ENCODE results near the gene STK17B.
"Not testable (repeated sequence)": the region's sequence is repeated elsewhere in the genome, so short reads cannot be mapped to it uniquely, and the experiment has no call there.

The STK17B gene

GRCh38 chr2:196171248-196171871 is at the start of gene STK17B:
Gene STK17B (minus strand): TSS chr2:196171578. CDS start chr2:196163383, 8,195 bp downstream.
- DNase-seq (ENCODE audit: low read depth in 2 of 2), result peak; percentile 94 to 96

DNA sequence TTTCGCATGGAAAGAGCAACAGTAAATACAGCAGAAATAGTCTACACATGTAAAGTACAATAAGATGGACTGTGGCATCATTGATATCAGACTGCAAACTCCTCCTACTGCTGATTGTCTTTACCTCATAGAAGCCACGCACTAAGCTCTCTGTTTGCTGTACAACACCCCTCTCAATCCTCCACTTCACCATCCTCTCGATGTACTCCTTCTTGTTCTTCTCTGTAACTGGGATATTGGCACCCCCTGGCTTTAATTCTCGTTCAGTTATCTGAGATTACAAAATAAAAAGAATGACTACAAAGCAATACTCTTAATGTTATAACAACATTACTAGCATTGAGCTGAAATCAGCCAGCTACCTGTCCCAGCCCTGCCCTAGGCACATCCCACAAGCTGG is 49.3 kb upstream of the STK17B start:
- no peak for DNase-seq (ENCODE audit: low read depth in 2 of 2)

GRCh38 chr2:196219671-196220070 is 48.3 kb upstream of the STK17B start:
- DNase-seq (ENCODE audit: low read depth in 2 of 2), result no peak

DNA sequence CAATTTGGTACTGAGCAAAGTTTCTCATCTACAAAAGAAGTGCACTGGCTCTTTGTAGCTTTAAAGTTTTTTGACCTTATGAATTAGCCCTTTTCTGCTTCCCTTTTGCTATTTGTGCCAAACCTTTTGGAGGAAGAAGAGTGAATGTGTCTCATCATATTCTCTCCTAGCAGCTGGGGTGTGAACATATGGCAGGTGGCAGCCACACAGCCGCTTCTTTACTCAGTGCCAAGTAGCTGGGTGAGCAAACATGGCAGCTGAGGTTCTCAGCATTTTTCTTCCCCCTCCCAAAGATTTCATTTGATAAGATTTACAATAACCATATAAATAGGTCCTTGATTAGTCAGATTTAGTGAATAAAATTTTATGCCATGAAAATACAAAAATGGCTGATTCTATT is 46.7 kb upstream of the STK17B start:
- DNase-seq (ENCODE audit: low read depth in 2 of 2), result no peak

DNA sequence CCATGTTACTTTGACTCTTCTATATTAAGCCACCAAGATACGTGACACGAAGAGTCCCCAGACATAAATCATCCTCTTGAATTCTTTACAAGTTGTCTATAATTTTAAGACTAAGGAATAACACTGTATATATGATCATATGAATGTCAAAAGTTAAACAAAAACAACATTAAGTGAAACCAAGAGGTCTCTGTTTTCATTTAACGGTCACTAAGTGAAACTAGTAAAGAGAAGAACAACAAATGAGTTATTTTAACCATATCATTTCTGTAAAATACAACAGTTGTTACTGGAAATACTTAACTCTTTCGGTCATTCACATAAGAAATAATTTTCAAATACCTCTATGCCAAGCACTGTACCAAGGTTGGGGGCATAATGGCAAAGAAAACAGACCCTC is 45.7 kb upstream of the STK17B start:
- DNase-seq (ENCODE audit: low read depth in 2 of 2), result no peak

GRCh38 chr2:196215376-196215775 is 44.0 kb upstream of the STK17B start:
- no peak for DNase-seq (ENCODE audit: low read depth in 2 of 2)

- DNase-seq (ENCODE audit: low read depth in 2 of 2), result no peak
These were observed 42.8 kb upstream of the STK17B start for GRCh38 chr2:196214156-196214555.

GRCh38 chr2:196213252-196213980 is 42.0 kb upstream of the STK17B start:
- no peak for DNase-seq (ENCODE audit: low read depth in 2 of 2)

DNA sequence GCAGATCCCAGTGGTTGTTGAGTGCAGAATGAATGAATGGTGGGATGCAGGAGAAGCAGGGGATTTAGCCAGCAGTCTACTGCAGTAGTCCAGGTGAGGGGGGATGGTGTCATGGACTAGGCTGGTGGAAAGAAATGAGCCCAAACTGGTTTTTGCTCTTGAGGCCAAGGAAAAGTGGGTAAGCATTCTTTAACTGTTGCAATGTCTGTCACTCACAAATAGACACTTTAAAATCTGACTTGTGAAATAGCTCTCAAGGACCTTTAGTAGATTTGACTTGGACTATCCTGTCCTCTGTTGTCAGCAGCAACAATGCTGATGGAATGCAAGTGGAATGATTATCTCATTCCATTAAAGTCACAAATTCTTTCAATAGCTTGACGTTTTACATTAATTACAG is 37.5 kb upstream of the STK17B start:
- DNase-seq (ENCODE audit: low read depth in 2 of 2), result no peak

DNA sequence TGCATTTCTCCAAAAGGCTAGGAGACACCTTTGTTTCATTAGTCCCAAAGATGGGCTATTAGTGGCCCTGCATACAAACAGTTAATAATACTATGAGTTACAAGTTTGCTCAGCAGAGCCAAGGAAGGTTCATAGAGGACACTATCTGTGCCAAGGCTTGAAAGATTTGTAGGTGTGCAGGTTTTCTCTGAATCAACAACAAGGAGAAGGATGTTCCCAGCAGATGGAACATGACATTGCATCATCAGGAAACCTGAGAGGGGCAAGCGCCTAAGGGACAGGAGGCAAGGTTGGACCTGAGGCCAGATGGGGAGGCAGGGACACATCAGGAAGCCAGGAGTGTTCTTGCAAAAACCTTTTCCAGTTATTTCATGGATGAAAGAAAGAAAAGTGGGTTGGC is 35.4 kb upstream of the STK17B start:
- DNase-seq (ENCODE audit: low read depth in 2 of 2), result no peak

GRCh38 chr2:196205881-196206435 is 34.6 kb upstream of the STK17B start:
- DNase-seq (ENCODE audit: low read depth in 2 of 2), result no peak

GRCh38 chr2:196205011-196205766 is 33.8 kb upstream of the STK17B start:
- DNase-seq (ENCODE audit: low read depth in 2 of 2), result no peak

DNA sequence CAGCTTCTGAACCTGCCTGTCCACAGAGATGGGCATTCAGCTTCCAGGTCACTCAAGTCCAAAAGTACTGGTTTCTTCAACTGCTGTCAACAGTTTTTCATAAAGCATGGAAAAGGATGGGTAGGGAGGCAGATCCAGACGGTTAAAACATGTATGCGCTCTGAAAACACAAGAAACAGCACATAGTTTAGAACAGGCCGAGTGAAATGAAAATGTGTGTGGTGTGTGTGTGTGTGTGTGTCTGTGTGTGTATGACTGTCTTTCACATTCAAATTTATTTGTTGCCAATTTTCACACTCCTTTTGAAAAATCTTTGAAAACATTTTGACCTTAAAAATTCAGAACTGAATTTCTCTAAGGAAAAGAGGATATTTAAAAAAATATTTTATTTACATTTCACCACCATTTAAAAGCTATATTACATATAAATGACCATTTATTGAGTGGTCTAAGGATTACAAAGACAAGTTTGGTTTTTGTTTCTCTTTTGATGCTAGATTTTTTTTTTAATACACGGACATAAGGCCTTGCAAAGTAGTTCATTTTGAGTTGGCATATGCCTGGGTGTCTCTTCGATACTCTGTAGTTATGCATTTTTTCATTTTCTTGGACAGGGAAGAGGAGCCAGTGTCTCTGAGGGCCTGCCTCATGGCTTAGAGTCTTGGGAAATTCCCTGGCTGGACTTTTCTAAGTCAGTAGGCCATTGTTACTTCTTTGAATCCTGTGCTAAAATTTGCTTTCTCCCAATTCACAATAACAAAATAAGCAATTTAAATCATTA is 30.0 kb upstream of the STK17B start:
- DNase-seq (ENCODE audit: low read depth in 2 of 2), result no peak

DNA sequence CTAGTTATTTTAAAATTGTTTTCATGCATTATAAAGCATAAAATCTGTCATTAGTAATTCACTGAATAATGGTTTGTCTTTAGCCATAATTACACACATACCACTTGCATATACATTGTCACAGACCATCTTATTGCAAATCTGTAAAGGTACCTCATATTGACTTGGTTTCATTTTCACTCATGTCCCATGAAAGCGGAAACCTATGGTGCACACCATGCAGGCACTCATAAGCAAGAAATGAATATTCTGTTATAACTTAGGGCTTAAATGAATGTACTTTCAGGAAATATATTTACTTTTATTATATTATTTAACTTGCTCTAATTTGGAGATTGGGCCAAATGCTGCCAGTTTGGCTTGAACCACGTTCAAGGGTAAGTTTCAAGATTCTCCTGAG is 29.2 kb upstream of the STK17B start:
- no peak for DNase-seq (ENCODE audit: low read depth in 2 of 2)

DNA sequence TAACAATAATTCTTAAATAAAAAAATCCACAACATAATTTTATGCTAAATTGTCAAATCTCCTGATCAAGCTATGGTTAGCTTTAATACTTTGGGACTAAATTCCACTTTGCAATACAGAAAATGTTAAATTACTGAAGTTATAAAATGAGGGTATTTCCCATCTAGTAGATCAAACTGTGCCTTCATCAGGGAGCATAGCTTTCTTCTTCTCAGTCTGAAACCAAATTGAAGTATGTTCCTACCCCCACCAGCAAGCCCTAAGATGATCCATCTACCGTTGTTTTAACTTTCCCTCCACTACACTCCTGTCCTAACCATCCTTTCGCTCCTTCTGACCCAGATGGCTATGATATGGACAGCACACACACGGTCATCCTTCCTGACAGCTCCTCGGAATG is 24.4 kb upstream of the STK17B start:
- DNase-seq (ENCODE audit: low read depth in 2 of 2), result no peak

- no peak for DNase-seq (ENCODE audit: low read depth in 2 of 2)
These were observed 23.9 kb upstream of the STK17B start for GRCh38 chr2:196195302-196195701.

DNA sequence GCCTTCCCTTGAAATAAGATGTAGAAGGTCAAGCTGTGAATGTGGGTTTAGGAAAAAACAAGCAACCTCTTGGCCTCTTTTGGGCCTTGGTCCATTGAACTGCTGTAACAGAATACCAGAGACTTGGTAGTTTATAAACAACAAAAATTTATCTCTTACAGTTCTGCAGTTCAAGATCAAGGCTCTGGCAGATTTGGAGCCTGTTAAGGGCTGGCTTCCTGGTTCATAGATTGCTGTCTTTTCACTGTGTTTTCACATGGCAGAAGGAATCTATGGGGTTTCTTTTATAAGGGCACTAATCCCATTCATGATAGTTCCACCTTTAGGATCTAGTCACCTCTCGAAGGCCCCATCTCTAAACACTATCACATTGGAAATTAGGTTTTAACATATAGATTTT is 20.2 kb upstream of the STK17B start:
- no peak for DNase-seq (ENCODE audit: low read depth in 2 of 2)

DNA sequence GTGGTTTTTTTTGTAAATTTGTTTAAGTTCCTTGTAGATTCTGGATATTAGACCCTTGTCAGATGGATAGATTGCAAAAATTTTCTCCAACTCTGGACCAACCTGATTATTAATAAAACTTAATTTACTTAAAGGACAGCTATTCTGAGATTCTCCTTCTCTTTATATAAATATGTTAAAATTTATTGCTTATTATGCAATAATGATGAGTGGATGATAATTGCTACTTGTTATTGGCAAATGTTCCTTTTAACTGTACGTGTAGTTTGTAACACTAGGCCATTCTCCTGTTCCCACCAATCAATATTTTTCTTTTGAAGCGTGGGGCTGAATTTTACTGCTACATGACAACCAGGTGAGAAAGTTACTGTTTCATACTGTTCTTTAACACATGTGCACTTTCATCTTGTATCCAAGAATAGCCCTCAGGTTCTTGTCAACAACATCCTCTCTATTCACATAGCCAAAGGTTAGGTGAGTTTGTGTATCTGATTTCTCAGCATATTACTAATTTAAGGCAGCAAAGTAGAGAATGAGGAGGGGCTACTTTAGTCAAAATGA is 16.6 kb upstream of the STK17B start:
- no peak for DNase-seq (ENCODE audit: low read depth in 2 of 2)

DNA sequence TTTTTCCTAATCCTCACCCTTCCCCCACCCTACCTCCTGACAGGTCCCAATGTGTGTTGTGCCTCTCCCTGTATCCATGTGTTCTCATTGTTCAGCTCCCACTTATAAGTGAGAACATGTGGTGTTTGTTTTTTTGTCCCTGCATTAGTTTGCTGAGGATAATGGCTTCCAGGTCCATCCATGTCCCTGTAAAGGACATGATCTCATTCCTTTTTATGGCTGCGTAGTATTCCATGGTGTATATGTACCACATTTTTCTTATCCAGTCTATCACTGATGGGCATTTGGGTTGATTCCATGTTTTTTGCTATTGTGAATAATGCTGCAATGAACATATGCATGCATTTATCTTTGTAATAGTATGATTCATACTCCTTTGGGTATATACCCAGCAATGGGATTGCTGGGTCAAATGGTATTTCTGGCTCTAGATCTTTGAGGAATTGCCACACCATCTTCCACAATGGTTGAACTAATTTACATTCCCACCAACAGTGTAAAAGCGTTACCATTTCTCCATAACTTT is 15.9 kb upstream of the STK17B start:
- DNase-seq (ENCODE audit: low read depth in 2 of 2), result not testable (repeated sequence)

GRCh38 chr2:196186266-196186980 is 15.0 kb upstream of the STK17B start:
- DNase-seq (ENCODE audit: low read depth in 2 of 2), result no peak

GRCh38 chr2:196184921-196185320 is 13.5 kb upstream of the STK17B start:
- no peak for DNase-seq (ENCODE audit: low read depth in 2 of 2)

All from stimulated activated CD8-positive, alpha-beta memory T cell treated with anti-CD3 and anti-CD28 coated beads, Interleukin-2, amount 100 ng/mL, for 1 hour (primary cell).